GM12873 (cell line): Measurements from ENCODE around the gene RAB11FIP4.

Experiments used
- CTCF ChIP-seq: IDR thresholded peaks from 2 replicates; pipeline ENCODE4 v1.5.1; 2012; ENCODE audit warnings: low read depth, mild to moderate bottlenecking, moderate library complexity, low read length, control low read depth; ENCODE audit not compliant: insufficient read depth; ENCODE audit errors: missing control alignments

The RAB11FIP4 gene

GRCh38 chr17:31415004-31415454 is 23.6 kb downstream of the RAB11FIP4 start:
- no peak for TF ChIP-seq CTCF

DNA sequence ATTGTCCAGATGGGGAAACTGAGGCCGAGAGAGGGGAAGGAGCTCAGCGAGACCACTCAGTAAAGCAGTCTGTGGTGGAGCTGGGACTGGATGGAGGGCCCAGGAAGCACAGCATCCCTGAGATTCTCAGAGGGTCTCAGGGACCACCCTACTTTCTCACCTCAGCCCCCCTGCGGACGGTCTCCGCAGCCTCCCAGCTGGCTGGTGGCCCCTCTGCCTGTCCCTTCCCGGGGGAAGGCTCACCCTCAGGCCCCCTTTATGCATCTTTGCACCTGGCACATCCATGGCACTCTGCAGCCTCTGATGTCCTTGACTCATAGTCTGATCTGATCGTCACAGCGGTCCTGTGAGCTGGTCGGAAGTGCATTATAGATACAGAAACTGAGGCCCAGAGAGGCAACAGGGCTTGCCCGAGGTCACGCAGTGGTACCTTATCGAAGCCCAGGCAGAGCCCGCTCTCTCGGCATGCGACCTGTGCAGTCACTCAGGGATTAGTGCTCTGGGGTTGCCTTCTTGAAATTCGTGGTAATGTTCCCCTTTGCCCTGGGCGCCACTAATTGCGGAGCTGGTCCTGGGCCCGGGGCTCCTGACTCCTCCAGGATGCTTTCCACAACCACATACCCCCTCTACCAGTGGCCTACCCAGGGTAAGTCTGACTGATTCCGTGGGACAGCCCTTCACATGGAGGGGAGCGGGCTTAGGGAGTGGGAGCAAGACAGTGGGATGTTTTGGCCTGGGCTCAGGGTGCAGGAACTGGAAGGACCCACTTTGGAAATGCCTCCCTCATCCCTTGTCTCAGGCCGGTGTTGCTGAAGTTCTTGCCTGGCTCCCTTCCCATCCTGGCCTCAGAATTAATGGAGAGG is 24.4 kb downstream of the RAB11FIP4 start:
- no peak for TF ChIP-seq CTCF

- no peak for TF ChIP-seq CTCF
These were observed 25.0 kb downstream of the RAB11FIP4 start for GRCh38 chr17:31416503-31416923.

DNA sequence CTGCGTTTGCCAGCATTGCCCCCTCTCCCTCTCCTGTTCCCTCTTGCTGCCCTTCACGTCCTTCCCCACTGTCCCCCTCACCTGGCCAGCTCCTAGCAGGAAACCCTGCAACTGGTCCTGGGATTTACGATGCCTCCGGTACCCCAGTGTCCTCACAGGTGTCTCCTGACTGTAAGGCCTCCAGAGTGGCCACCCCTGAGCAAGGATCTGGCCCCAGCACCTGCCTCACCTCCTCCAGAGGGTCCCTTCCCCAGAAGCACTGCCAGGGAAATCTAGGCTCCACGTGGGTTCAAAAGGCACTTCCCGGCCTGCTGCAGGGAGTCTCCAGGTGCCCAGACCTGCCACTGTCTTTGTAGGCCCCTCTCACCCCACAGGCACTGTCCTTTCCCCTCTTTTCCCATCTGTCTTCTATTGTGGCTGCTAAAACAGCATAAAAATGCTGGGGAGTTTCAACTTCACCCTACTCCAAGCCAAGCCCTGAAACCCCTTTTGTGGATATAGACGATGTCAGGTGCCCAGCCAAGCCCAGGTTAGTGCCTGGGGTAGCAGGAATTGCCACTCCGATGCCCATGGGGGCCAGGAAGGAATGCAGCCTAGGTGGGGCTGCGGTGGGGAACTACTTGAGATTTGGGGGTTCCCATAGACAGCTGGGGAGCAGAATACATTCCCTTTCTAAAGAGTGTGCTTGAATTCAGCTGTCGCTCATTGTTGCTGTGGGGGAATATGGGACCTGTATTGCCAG is 25.7 kb downstream of the RAB11FIP4 start:
- TF ChIP-seq CTCF, result no peak

- TF ChIP-seq CTCF, result no peak
These were observed 27.4 kb downstream of the RAB11FIP4 start for GRCh38 chr17:31418773-31419350.

DNA sequence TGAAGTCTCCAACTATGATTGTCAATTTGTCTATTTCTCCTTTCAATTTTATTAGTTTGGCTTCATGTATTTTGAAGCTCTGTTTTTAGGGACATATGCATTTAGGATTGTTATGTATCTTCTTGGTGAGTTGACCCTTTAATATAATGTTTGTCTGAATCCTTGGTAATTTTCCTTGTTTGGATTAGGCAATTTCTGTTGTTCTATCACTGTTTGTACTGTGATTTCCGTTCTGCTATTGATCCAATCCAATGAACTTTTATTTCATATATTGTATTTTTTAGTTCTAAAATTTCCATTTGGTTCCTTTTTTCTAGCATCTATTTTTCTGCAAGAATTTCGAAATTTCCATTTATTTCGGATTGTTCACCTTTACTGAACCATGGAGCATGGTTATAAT is 31.0 kb downstream of the RAB11FIP4 start:
- TF ChIP-seq CTCF, result no peak

GRCh38 chr17:31424944-31425281 is 33.4 kb downstream of the RAB11FIP4 start:
- no peak for TF ChIP-seq CTCF
